IPS-18a (cell line): ENCODE results near the gene SLC10A4.

Experiments
- H3K27ac ChIP-seq: one replicate; pipeline ENCODE4 v1.5.1; 2013; ENCODE audit warnings: low read length
- H3K27me3 ChIP-seq: one replicate; pipeline ENCODE4 v1.6.1; 2013; ENCODE audit warnings: mild to moderate bottlenecking, low read length; ENCODE audit not compliant: control insufficient read depth, insufficient read depth
- H3K36me3 ChIP-seq: one replicate; pipeline ENCODE4 v1.6.1; 2013; ENCODE audit warnings: low read depth, low read length; ENCODE audit not compliant: control insufficient read depth
- H3K4me1 ChIP-seq: one replicate; pipeline ENCODE4 v1.6.1; 2013; ENCODE audit warnings: low read depth, low read length; ENCODE audit not compliant: control insufficient read depth
- H3K4me3 ChIP-seq: one replicate; pipeline ENCODE4 v1.5.1; 2013; ENCODE audit warnings: low read length
- H3K9ac ChIP-seq: one replicate; pipeline ENCODE4 v1.6.1; 2013; ENCODE audit warnings: mild to moderate bottlenecking, low read length, moderate library complexity
- H3K9me3 ChIP-seq: one replicate; pipeline ENCODE4 v1.6.1; 2013; ENCODE audit warnings: low read depth, low read length; ENCODE audit not compliant: control insufficient read depth

The SLC10A4 gene

GRCh38 chr4:48506716-48507115, 23.6 kb downstream of the SLC10A4 start:
- no peak overlapping the region for H3K27ac ChIP-seq
- no peaks in the 10 kb centered on the region for H3K4me1 ChIP-seq
- H3K4me3 ChIP-seq, result no peak overlapping the region
- H3K27me3 ChIP-seq, result no peaks in the 10 kb centered on the region
- H3K9me3 ChIP-seq, result no peaks in the 10 kb centered on the region
- peaks cover 46% of the 10 kb centered on the region for H3K36me3 ChIP-seq
- no peak overlapping the region for H3K9ac ChIP-seq

GRCh38 chr4:48509543-48509942, 26.4 kb downstream of the SLC10A4 start:
- Histone ChIP-seq H3K9me3 (no peaks in the 10 kb centered on the region), H3K27ac (no peak overlapping the region), H3K4me3 (no peak overlapping the region), H3K36me3 (peaks cover 63% of the 10 kb centered on the region), H3K27me3 (no peaks in the 10 kb centered on the region), H3K9ac (no peak overlapping the region), H3K4me1 (no peaks in the 10 kb centered on the region)

DNA sequence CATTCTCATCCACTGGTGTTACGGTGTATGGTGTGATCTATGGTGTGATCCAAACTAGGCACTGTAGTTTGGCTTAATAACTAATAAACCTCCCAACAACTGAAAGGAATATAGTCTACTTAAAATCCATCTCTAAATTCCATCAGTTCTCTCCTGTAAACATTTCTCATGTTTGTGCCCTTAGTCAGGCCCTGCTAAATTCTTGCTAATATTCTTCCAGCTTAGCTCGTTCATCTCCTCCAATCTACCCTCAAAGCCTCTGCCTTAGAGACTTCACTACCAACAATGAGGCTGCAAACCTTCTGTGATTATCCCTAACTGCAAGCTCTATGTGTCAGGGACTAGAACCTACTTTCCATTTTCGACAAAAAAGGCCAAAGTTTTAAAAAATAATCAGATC, 35.0 kb downstream of the SLC10A4 start:
- Histone ChIP-seq H3K27me3 (no peaks in the 10 kb centered on the region), H3K4me1 (no peaks in the 10 kb centered on the region), H3K27ac (no peak overlapping the region), H3K9ac (no peak overlapping the region), H3K9me3 (no peaks in the 10 kb centered on the region), H3K4me3 (no peak overlapping the region), H3K36me3 (peaks cover 46% of the 10 kb centered on the region)

DNA sequence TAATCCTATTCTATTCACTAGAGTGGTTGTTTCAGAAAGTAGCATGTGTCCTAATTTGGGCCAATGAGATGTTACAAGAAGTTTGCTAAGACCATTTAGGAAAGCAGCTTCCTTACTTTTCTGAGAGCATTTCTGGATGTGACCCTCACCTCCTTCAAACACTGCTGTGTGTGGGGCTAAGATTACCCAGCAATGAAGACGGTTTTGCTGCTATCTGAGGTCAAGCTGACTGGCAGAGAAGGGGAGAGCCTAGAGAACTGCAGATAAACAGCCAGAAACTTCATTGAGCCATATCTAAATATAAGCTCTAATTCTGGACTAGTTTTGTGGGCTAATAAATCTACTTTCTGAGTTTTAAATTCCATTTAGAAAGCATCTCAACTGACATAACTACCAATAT, 43.3 kb downstream of the SLC10A4 start:
- no peak overlapping the region for H3K27ac ChIP-seq
- no peak overlapping the region for H3K4me3 ChIP-seq
- no peaks in the 10 kb centered on the region for H3K27me3 ChIP-seq
- no peaks in the 10 kb centered on the region for H3K4me1 ChIP-seq
- H3K9me3 ChIP-seq, result no peaks in the 10 kb centered on the region
- H3K9ac ChIP-seq, result no peak overlapping the region
- H3K36me3 ChIP-seq, result peaks cover 59% of the 10 kb centered on the region

- no peak overlapping the region for H3K9ac ChIP-seq
- no peaks in the 10 kb centered on the region for H3K9me3 ChIP-seq
- H3K27ac ChIP-seq, result no peak overlapping the region
- H3K27me3 ChIP-seq, result no peaks in the 10 kb centered on the region
- peaks cover 10% of the 10 kb centered on the region for H3K4me1 ChIP-seq
- H3K36me3 ChIP-seq, result peaks cover 44% of the 10 kb centered on the region
- H3K4me3 ChIP-seq, result no peak overlapping the region
Measured at GRCh38 chr4:48538358-48538757, 55.2 kb downstream of the SLC10A4 start.
